Liver (tissue), 9 donors: ENCODE results near the gene CORO2A. TPM values are rescaled to one million over a fixed set of nuclear protein-coding genes. Genes with fewer than 3 reads are reported as not detected.

Experiments
- DNase-seq: peaks from one replicate; pipeline ENCODE4 v3.0.0-alpha.2; 2017; ENCODE audit warnings: low spot score
- H3K27ac ChIP-seq, 2 donors: one replicate each; pipeline ENCODE4 v1.7.0; 2013; ENCODE audit warnings: inconsistent platforms in 2 of 2, low read length in 2 of 2, control low read depth in 1 of 2, low read depth in 1 of 2, mild to moderate bottlenecking in 1 of 2
- H3K27me3 ChIP-seq, 4 donors: one replicate each; pipeline versions ENCODE4 v1.6.1 to v1.7.0; 2013; ENCODE audit warnings: low read length in 3 of 4, inconsistent platforms in 1 of 4, mild to moderate bottlenecking in 1 of 4, moderate library complexity in 1 of 4; ENCODE audit not compliant: control insufficient read depth in 4 of 4, insufficient read depth in 4 of 4
- H3K36me3 ChIP-seq, 4 donors: one replicate each; pipeline versions ENCODE4 v1.6.1 to v1.7.0; 2013; ENCODE audit warnings: low read length in 3 of 4, mild to moderate bottlenecking in 3 of 4, low read depth in 1 of 4, moderate library complexity in 1 of 4; ENCODE audit not compliant: control insufficient read depth in 4 of 4, insufficient read depth in 3 of 4
- H3K4me1 ChIP-seq, 4 donors: one replicate each; pipeline versions ENCODE4 v1.6.1 to v1.7.0; 2013; ENCODE audit warnings: low read length in 3 of 4, mild to moderate bottlenecking in 3 of 4, moderate library complexity in 1 of 4; ENCODE audit not compliant: control insufficient read depth in 4 of 4, insufficient read depth in 4 of 4
- H3K4me3 ChIP-seq, 3 donors: one replicate each; pipeline versions ENCODE4 v1.6.1 to v1.7.0; 2013; ENCODE audit warnings: low read length in 3 of 3, control low read depth in 1 of 3, low read depth in 1 of 3, mild to moderate bottlenecking in 1 of 3
- H3K9ac ChIP-seq, 2 donors: one replicate each; pipeline ENCODE4 v1.7.0; 2013; ENCODE audit warnings: low read length in 2 of 2, mild to moderate bottlenecking in 2 of 2, moderate library complexity in 2 of 2, control low read depth in 1 of 2, low read depth in 1 of 2
- H3K9me3 ChIP-seq, 4 donors: one replicate each; pipeline versions ENCODE4 v1.6.1 to v1.7.0; 2013; ENCODE audit warnings: low read length in 3 of 4; ENCODE audit not compliant: control insufficient read depth in 4 of 4
- EGR1 ChIP-seq, 2 donors: IDR thresholded peaks; 2 replicates each; pipeline ENCODE4 v1.6.1; 2016 to 2018; ENCODE audit warnings: antibody characterized with exemption in 2 of 2, low read depth in 2 of 2
- FOXA2 ChIP-seq: IDR thresholded peaks from 2 replicates; pipeline ENCODE4 v1.6.1; 2016; ENCODE audit warnings: antibody characterized with exemption
- GABPA ChIP-seq, 2 donors: IDR thresholded peaks in 1 of 2; conservative IDR thresholded peaks in 1 of 2; 2 replicates each; pipeline ENCODE4 v1.6.1; 2016; ENCODE audit warnings: antibody characterized with exemption in 2 of 2, mild to moderate bottlenecking in 1 of 2, moderate library complexity in 1 of 2
- HNF4A ChIP-seq, 2 donors: conservative IDR thresholded peaks; 2 replicates each; pipeline ENCODE4 v1.6.1; 2016; ENCODE audit warnings: antibody characterized with exemption in 2 of 2, mild to moderate bottlenecking in 2 of 2
- HNF4G ChIP-seq: IDR thresholded peaks from 2 replicates; pipeline ENCODE4 v1.6.1; 2016; ENCODE audit warnings: antibody characterized with exemption
- JUND ChIP-seq, 2 donors: IDR thresholded peaks; 2 replicates each; pipeline ENCODE4 v1.6.1; 2016; ENCODE audit warnings: antibody characterized with exemption in 2 of 2
- NR2F2 ChIP-seq: IDR thresholded peaks from 2 replicates; pipeline ENCODE4 v1.6.1; 2016; ENCODE audit warnings: antibody characterized with exemption
- RAD21 ChIP-seq, 2 donors: IDR thresholded peaks; 2 replicates each; pipeline ENCODE4 v1.6.1; 2016; ENCODE audit warnings: antibody characterized with exemption in 2 of 2, mild to moderate bottlenecking in 2 of 2
- RXRA ChIP-seq, 2 donors: IDR thresholded peaks; 2 replicates each; pipeline ENCODE4 v1.6.1; 2017 to 2018; ENCODE audit warnings: antibody characterized with exemption in 2 of 2, mild to moderate bottlenecking in 1 of 2
- SP1 ChIP-seq: IDR thresholded peaks from 2 replicates; pipeline ENCODE4 v1.6.1; 2018; ENCODE audit warnings: antibody characterized with exemption, mild to moderate bottlenecking
- TAF1 ChIP-seq: conservative IDR thresholded peaks from 2 replicates; pipeline ENCODE4 v1.6.1; 2016; ENCODE audit warnings: antibody characterized with exemption, mild to moderate bottlenecking
- YY1 ChIP-seq: IDR thresholded peaks from 2 replicates; pipeline ENCODE4 v1.6.1; 2016; ENCODE audit warnings: antibody characterized with exemption, mild to moderate bottlenecking
- WGBS: extraction: QIAGEN DNeasy Blood & Tissue Kit; methylation state at CpG from one replicate; pipeline ENCODE4 v1.1.7; 2013; 5-methylcytosine and 5-hydroxymethylcytosine counted together
- polyA plus RNA-seq, 2 donors: library from polyadenylated mRNA; stranded (reverse) in 1 of 2; unstranded in 1 of 2; fragments of 200-250 nt in 1 of 2; fragments of >200 nt in 1 of 2; fragmentation: Nextera tagmentation in 1 of 2; extraction: Ambion mirVana in 1 of 2; gene quantifications; one replicate each; pipeline versions ENCODE4 v1.2.1 to v1.2.3, GENCODE V29; 2013 to 2015
- total RNA-seq, 2 donors: library from RNA; depleted of rRNA; stranded (reverse); fragments of >200 nt; gene quantifications; one replicate each; pipeline ENCODE4 v1.2.3, GENCODE V29; 2014
- TF ChIP-seq, protein P1 (sequence below): IDR thresholded peaks from 2 replicates; pipeline ENCODE4 v1.6.1; 2016; ENCODE audit warnings: antibody characterized with exemption
- TF ChIP-seq, protein P2 (sequence below): IDR thresholded peaks from 2 replicates; pipeline ENCODE4 v1.6.1; 2016; ENCODE audit warnings: antibody characterized with exemption, mild to moderate bottlenecking
- TF ChIP-seq, protein P3 (sequence below): IDR thresholded peaks from 2 replicates; pipeline ENCODE4 v1.6.1; 2016; ENCODE audit warnings: antibody characterized with exemption
- TF ChIP-seq, protein P4 (sequence below): IDR thresholded peaks from 2 replicates; pipeline ENCODE4 v1.6.1; 2016; ENCODE audit warnings: antibody characterized with exemption
- TF ChIP-seq, protein P5 (sequence below): fragments of 150-350 bp; IDR thresholded peaks from 2 replicates; pipeline ENCODE4 v1.5.1; 2017; ENCODE audit warnings: improper control_type of control experiment, low read depth, low read length; ENCODE audit not compliant: missing input control
- donor health status: healthy.
- donor health status: healthy.
- donor health status: healthy.
- donor health status: healthy.
- donor health status: healthy.

CORO2A gene
- total and polyA plus RNA-seq, 4 donors = 1.2 to 2.8 (median 1.4) TPM

DNA sequence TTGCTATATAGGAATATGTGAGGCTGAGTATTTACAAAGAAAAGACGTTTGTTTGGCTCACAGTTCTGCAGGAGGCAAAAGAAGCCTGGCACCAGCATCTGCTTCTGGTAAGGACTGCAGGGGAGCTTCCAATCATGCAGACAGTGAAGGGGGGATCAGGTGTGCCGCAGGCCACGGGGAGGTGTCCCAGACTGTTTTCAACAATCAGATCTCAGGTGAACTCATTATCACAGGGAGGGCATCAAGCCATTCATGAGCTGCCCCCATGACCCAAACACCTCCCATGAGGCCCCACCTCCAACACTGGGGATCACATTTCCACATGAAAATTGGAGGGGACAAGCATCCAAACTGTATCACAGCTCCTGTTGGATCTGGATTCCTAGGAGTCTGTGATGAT is 43.0 kb downstream of the CORO2A start:
- Histone ChIP-seq H3K27ac (no peak overlapping the region), H3K9me3 (no peaks in the 10 kb centered on the region), H3K9ac (no peak overlapping the region), H3K4me3 (no peak overlapping the region), H3K27me3 (no peaks in the 10 kb centered on the region), H3K36me3 (peaks cover 0 to 2% (median 0%) of the 10 kb centered on the region in 4 donors), H3K4me1 (peaks cover 5 to 22% (median 17%) of the 10 kb centered on the region in 4 donors)
- DNase-seq = no peak
- no peak for TF ChIP-seq NR2F2
- TF ChIP-seq RXRA (IDR thresholded peaks at IDR 0.05) = no peak
- TF ChIP-seq, protein P1, sequence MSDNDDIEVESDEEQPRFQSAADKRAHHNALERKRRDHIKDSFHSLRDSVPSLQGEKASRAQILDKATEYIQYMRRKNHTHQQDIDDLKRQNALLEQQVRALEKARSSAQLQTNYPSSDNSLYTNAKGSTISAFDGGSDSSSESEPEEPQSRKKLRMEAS = no peak
- TF ChIP-seq SP1 = no peak
- no peak for TF ChIP-seq HNF4A (conservative IDR thresholded peaks at IDR 0.05)
- TF ChIP-seq, protein P2, sequence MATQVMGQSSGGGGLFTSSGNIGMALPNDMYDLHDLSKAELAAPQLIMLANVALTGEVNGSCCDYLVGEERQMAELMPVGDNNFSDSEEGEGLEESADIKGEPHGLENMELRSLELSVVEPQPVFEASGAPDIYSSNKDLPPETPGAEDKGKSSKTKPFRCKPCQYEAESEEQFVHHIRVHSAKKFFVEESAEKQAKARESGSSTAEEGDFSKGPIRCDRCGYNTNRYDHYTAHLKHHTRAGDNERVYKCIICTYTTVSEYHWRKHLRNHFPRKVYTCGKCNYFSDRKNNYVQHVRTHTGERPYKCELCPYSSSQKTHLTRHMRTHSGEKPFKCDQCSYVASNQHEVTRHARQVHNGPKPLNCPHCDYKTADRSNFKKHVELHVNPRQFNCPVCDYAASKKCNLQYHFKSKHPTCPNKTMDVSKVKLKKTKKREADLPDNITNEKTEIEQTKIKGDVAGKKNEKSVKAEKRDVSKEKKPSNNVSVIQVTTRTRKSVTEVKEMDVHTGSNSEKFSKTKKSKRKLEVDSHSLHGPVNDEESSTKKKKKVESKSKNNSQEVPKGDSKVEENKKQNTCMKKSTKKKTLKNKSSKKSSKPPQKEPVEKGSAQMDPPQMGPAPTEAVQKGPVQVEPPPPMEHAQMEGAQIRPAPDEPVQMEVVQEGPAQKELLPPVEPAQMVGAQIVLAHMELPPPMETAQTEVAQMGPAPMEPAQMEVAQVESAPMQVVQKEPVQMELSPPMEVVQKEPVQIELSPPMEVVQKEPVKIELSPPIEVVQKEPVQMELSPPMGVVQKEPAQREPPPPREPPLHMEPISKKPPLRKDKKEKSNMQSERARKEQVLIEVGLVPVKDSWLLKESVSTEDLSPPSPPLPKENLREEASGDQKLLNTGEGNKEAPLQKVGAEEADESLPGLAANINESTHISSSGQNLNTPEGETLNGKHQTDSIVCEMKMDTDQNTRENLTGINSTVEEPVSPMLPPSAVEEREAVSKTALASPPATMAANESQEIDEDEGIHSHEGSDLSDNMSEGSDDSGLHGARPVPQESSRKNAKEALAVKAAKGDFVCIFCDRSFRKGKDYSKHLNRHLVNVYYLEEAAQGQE = no peak
- TF ChIP-seq HNF4G = no peak
- no peak for TF ChIP-seq TAF1
- WGBS = 80% methylated on average over 3 of the region's 3 CpGs

DNA sequence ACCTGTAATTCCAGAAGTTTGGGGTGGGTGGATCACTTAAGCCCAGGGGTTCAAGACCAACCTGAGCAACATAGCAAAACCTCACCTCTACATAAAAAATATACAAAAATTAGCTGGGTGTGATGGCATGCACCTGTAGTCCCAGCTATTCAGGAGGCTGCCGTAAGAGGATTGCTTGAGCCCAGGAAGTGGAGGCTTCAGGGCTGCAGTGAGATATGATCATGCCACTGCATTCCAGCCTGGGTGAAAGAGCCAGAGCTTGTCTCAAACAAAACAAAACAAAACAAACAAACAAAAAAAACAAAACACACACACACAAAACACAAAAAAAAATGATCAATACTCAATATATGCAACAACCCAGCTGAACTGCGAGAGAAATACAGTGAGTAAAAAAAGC is 44.0 kb downstream of the CORO2A start:
- TF ChIP-seq JUND (IDR thresholded peaks at IDR 0.05) (no peak), RXRA (IDR thresholded peaks at IDR 0.05) (no peak), TAF1 (no peak), YY1 (no peak), GABPA (IDR thresholded peaks at IDR 0.05 in 1 of 2, conservative IDR thresholded peaks at IDR 0.05 in 1 of 2) (no peak), NR2F2 (no peak), RAD21 (IDR thresholded peaks at IDR 0.05) (no peak), SP1 (no peak), EGR1 (IDR thresholded peaks at IDR 0.05; ENCODE audit: low read depth in 2 of 2) (no peak), HNF4G (no peak), FOXA2 (no peak)
- TF ChIP-seq, protein P2 = no peak
- TF ChIP-seq, protein P3, sequence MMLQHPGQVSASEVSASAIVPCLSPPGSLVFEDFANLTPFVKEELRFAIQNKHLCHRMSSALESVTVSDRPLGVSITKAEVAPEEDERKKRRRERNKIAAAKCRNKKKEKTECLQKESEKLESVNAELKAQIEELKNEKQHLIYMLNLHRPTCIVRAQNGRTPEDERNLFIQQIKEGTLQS = no peak
- TF ChIP-seq, protein P1 = no peak
- TF ChIP-seq, protein P4, sequence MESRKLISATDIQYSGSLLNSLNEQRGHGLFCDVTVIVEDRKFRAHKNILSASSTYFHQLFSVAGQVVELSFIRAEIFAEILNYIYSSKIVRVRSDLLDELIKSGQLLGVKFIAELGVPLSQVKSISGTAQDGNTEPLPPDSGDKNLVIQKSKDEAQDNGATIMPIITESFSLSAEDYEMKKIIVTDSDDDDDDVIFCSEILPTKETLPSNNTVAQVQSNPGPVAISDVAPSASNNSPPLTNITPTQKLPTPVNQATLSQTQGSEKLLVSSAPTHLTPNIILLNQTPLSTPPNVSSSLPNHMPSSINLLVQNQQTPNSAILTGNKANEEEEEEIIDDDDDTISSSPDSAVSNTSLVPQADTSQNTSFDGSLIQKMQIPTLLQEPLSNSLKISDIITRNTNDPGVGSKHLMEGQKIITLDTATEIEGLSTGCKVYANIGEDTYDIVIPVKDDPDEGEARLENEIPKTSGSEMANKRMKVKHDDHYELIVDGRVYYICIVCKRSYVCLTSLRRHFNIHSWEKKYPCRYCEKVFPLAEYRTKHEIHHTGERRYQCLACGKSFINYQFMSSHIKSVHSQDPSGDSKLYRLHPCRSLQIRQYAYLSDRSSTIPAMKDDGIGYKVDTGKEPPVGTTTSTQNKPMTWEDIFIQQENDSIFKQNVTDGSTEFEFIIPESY = no peak
- TF ChIP-seq, protein P5, sequence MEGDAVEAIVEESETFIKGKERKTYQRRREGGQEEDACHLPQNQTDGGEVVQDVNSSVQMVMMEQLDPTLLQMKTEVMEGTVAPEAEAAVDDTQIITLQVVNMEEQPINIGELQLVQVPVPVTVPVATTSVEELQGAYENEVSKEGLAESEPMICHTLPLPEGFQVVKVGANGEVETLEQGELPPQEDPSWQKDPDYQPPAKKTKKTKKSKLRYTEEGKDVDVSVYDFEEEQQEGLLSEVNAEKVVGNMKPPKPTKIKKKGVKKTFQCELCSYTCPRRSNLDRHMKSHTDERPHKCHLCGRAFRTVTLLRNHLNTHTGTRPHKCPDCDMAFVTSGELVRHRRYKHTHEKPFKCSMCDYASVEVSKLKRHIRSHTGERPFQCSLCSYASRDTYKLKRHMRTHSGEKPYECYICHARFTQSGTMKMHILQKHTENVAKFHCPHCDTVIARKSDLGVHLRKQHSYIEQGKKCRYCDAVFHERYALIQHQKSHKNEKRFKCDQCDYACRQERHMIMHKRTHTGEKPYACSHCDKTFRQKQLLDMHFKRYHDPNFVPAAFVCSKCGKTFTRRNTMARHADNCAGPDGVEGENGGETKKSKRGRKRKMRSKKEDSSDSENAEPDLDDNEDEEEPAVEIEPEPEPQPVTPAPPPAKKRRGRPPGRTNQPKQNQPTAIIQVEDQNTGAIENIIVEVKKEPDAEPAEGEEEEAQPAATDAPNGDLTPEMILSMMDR = no peak
- WGBS = 83% methylated on average over 2 of the region's 2 CpGs
- Histone ChIP-seq H3K4me1 (peaks cover 5 to 30% (median 22%) of the 10 kb centered on the region in 4 donors), H3K4me3 (no peak overlapping the region), H3K27ac (no peak overlapping the region), H3K9ac (no peak overlapping the region), H3K36me3 (no peaks in the 10 kb centered on the region), H3K27me3 (no peaks in the 10 kb centered on the region), H3K9me3 (no peaks in the 10 kb centered on the region)
- DNase-seq = no peak
